ENCODE results near the gene SWT1.
A peak's percentile ranks its signal among the peaks of the same experiment; 100 is the strongest.

The SWT1 gene

GRCh38 chr1:185284116-185284515 is 127.1 kb downstream of the SWT1 start:
- peak in 1 of 2 donors; percentile 21 for DNase-seq (ENCODE audit: low read depth in 2 of 2)

DNA sequence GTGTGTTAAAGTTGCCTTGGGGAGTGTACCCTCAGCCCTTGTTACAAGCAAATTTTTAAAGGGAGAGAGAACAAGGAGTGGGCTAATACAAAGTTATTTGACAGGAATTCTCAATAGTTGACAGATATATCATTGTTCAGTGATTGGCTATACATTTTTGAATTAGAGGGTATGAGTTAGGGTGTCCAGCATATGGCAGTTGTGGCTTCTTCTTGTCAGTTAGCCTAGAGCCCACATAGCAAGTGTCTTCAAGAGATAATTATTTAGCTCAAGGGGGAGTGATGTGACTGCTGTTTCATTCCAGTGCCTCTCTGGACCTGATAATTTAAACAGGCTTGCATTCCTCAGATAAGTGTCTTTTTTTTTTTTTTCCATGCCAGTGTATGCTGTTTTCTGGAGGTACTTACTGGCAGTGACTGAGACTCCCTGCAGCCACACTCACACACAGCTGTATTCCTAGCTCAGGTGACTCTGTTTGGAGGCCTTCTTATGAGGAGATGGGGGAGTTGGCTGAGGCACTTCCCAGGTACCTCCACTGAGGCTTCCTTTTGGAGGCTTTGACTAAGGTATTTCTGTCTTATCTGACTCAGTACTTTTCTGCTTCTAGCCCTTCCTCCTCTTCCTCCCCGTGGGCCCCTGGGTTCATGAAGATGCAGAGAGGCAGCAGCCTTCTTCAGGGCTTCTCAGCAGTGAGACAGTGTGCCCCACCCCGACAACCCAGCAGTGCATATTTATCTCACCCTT is 127.7 kb downstream of the SWT1 start:
- TF ChIP-seq, protein P1, sequence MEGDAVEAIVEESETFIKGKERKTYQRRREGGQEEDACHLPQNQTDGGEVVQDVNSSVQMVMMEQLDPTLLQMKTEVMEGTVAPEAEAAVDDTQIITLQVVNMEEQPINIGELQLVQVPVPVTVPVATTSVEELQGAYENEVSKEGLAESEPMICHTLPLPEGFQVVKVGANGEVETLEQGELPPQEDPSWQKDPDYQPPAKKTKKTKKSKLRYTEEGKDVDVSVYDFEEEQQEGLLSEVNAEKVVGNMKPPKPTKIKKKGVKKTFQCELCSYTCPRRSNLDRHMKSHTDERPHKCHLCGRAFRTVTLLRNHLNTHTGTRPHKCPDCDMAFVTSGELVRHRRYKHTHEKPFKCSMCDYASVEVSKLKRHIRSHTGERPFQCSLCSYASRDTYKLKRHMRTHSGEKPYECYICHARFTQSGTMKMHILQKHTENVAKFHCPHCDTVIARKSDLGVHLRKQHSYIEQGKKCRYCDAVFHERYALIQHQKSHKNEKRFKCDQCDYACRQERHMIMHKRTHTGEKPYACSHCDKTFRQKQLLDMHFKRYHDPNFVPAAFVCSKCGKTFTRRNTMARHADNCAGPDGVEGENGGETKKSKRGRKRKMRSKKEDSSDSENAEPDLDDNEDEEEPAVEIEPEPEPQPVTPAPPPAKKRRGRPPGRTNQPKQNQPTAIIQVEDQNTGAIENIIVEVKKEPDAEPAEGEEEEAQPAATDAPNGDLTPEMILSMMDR (IDR thresholded peaks at IDR 0.05; ENCODE audit: low read depth, low read length): no peak
- DNase-seq (ENCODE audit: low read depth in 2 of 2): peak in 1 of 2 donors; percentile 51
- no peak overlapping the region for H3K4me3 ChIP-seq (replicated peaks in 1 of 2; ENCODE audit: low read depth in 2 of 2, low read length in 2 of 2)

More at GRCh38 chr1:185284116-185284515, 127.1 kb downstream of the SWT1 start:
- H3K4me3 ChIP-seq (replicated peaks in 1 of 2; ENCODE audit: low read depth in 2 of 2, low read length in 2 of 2): no peak overlapping the region
- TF ChIP-seq, protein P1 (IDR thresholded peaks at IDR 0.05; ENCODE audit: low read depth, low read length): no peak

DNA sequence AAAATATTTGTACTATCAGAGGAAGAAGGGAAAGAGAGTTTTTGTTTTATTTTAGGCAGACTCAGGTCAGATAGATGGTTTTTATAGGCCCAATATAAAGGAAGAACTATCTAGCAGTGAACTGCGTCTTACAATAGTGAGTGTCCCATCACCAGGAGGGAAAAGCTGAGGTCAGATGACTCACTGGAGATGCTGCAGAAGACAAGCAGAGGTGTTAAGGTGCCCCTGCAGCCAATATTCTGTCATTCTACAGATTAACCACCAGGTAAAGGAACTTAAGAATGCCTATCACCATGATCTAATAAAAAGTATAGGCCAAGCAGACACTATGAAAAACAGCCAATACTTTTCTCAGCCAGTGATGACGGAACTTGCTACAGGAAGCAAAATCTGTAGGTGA is 130.5 kb downstream of the SWT1 start:
- DNase-seq (ENCODE audit: low read depth in 2 of 2): no peak
- H3K4me3 ChIP-seq (replicated peaks in 1 of 2; ENCODE audit: low read depth in 2 of 2, low read length in 2 of 2): no peak overlapping the region
- TF ChIP-seq, protein P1 (IDR thresholded peaks at IDR 0.05; ENCODE audit: low read depth, low read length): no peak

DNA sequence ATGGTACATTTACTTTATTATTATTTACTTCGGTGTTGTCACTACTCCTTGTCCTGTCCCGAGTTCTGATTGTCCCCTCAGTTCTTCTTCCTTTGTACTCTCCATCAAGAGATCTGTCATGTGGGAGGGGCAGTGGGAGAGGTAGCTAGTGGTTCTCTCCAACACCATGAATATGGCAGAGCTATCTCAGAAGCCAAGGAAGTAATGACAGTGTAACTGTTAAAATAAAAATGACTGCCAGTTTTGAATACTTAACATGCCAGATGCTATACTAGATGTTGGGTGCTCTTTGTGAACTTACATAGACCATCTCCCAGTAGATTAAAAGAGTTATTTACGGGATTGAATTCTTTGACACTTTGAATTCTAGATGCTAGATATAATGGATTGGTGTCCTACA is 131.5 kb downstream of the SWT1 start:
- DNase-seq (ENCODE audit: low read depth in 2 of 2): no peak
- TF ChIP-seq, protein P1 (IDR thresholded peaks at IDR 0.05; ENCODE audit: low read depth, low read length): no peak
- H3K4me3 ChIP-seq (replicated peaks in 1 of 2; ENCODE audit: low read depth in 2 of 2, low read length in 2 of 2): no peak overlapping the region

DNA sequence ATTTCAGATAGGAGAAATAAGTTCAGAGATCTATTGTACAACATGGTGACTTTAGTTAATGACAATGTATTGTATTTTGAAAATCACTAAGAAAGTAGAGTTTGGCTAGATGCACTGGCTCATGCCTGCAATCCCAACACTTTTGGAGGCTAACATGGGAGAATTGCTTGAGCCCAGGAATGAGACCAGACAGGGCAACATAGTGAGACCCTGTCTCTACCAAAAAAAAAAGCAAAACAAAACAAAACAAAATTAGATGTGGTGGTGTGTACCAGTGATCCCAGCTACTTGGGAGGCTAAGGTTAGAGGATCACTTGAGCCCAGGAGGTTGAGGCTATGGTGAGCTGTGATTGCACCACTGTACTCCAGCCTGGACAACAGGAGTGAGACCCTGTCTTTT is 132.9 kb downstream of the SWT1 start:
- no peak overlapping the region for H3K4me3 ChIP-seq (replicated peaks in 1 of 2; ENCODE audit: low read depth in 2 of 2, low read length in 2 of 2)
- TF ChIP-seq, protein P1 (IDR thresholded peaks at IDR 0.05; ENCODE audit: low read depth, low read length): no peak
- no peak for DNase-seq (ENCODE audit: low read depth in 2 of 2)

- no peak for DNase-seq (ENCODE audit: low read depth in 2 of 2)
- H3K4me3 ChIP-seq (replicated peaks in 1 of 2; ENCODE audit: low read depth in 2 of 2, low read length in 2 of 2): no peak overlapping the region
- TF ChIP-seq, protein P1 (IDR thresholded peaks at IDR 0.05; ENCODE audit: low read depth, low read length): no peak
These were observed 134.2 kb downstream of the SWT1 start for GRCh38 chr1:185291159-185291558.

DNA sequence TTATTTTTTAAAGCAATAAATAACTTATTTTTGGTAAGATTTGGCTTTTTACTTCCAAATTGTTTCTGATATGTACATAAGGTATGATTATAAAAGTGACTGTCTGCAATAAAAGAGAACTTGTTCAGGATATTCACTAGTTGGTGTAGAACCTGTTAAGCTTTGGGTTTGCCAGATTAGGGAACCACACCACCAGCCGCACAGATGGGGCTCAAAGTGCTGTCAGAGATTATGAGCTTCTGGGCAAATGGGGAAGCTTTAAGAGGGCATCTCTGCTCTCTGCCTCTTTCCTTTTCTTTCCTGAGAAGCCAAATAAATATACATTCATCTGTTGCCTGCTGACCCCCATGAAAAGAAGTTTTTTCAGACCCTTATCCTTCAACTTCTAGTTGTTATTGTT is 134.7 kb downstream of the SWT1 start:
- TF ChIP-seq, protein P1 (IDR thresholded peaks at IDR 0.05; ENCODE audit: low read depth, low read length): no peak
- H3K4me3 ChIP-seq (replicated peaks in 1 of 2; ENCODE audit: low read depth in 2 of 2, low read length in 2 of 2): no peak overlapping the region
- no peak for DNase-seq (ENCODE audit: low read depth in 2 of 2)
